Trophoblast cell (in vitro differentiated cells and primary cell): ENCODE results near the gene APBB3. TPM values are rescaled to one million over a fixed set of nuclear protein-coding genes. Genes with fewer than 3 reads are reported as not detected.

Experiments used
- DNase-seq, 2 donors: peaks; one replicate each; pipeline ENCODE4 v3.0.0-alpha.2; 2016
- H2AFZ ChIP-seq: 2 replicates; pipeline ENCODE4 v1.6.1; 2013; ENCODE audit warnings: low read length, moderate library complexity, mild to moderate bottlenecking; ENCODE audit not compliant: insufficient read depth, poor library complexity
- H2AK5ac ChIP-seq: 2 replicates; pipeline ENCODE4 v1.6.1; 2013; ENCODE audit warnings: mild to moderate bottlenecking, low read length
- H2BK120ac ChIP-seq: 2 replicates; pipeline ENCODE4 v1.6.1; 2013; ENCODE audit warnings: low read length, mild to moderate bottlenecking, moderate library complexity; ENCODE audit not compliant: insufficient read depth, poor library complexity
- H2BK12ac ChIP-seq: 2 replicates; pipeline ENCODE4 v1.6.1; 2013; ENCODE audit warnings: mild to moderate bottlenecking, low read length, moderate library complexity
- H2BK5ac ChIP-seq: 2 replicates; pipeline ENCODE4 v1.6.1; 2013; ENCODE audit warnings: low read length, low read depth, moderate library complexity, mild to moderate bottlenecking; ENCODE audit not compliant: poor library complexity
- H3K14ac ChIP-seq: 2 replicates; pipeline ENCODE4 v1.6.1; 2013; ENCODE audit warnings: mild to moderate bottlenecking, low read length
- H3K18ac ChIP-seq: 2 replicates; pipeline ENCODE4 v1.6.1; 2013; ENCODE audit warnings: mild to moderate bottlenecking, low read length
- H3K23ac ChIP-seq: 2 replicates; pipeline ENCODE4 v1.6.1; 2013; ENCODE audit warnings: low read length
- H3K27ac ChIP-seq: 2 replicates; pipeline ENCODE4 v1.5.1; 2013; ENCODE audit warnings: low read depth, mild to moderate bottlenecking, inconsistent platforms, low read length, moderate library complexity
- H3K27me3 ChIP-seq: 2 replicates; pipeline ENCODE4 v1.6.1; 2013; ENCODE audit warnings: inconsistent platforms, mild to moderate bottlenecking, low read length, moderate library complexity; ENCODE audit not compliant: insufficient read depth
- H3K36me3 ChIP-seq, 2 experiments: 1 replicate in 1 of 2; 2 replicates in 1 of 2; pipeline ENCODE4 v1.6.1; 2013; ENCODE audit warnings: low read length in 2 of 2, mild to moderate bottlenecking in 2 of 2, moderate library complexity in 1 of 2; ENCODE audit not compliant: insufficient read depth in 2 of 2, control insufficient read depth in 1 of 2
- H3K4ac ChIP-seq: 2 replicates; pipeline ENCODE4 v1.6.1; 2013; ENCODE audit warnings: low read depth, mild to moderate bottlenecking, low read length, moderate library complexity
- H3K4me1 ChIP-seq, 2 experiments: 1 replicate in 1 of 2; 2 replicates in 1 of 2; pipeline ENCODE4 v1.6.1; 2013; ENCODE audit warnings: low read length in 2 of 2, mild to moderate bottlenecking in 2 of 2, moderate library complexity in 1 of 2; ENCODE audit not compliant: insufficient read depth in 2 of 2, control insufficient read depth in 1 of 2
- H3K4me2 ChIP-seq: 2 replicates; pipeline ENCODE4 v1.6.1; 2013; ENCODE audit warnings: inconsistent platforms, mild to moderate bottlenecking, low read length, moderate library complexity
- H3K4me3 ChIP-seq: 2 replicates; pipeline ENCODE4 v1.5.1; 2013; ENCODE audit warnings: mild to moderate bottlenecking, low read depth, low read length, inconsistent platforms
- H3K79me1 ChIP-seq: one replicate; pipeline ENCODE4 v1.6.1; 2013; ENCODE audit warnings: low read length
- H3K79me2 ChIP-seq: 2 replicates; pipeline ENCODE4 v1.6.1; 2013; ENCODE audit warnings: low read length, mild to moderate bottlenecking; ENCODE audit not compliant: control insufficient read depth, insufficient read depth, poor library complexity
- H3K9ac ChIP-seq: 2 replicates; pipeline ENCODE4 v1.6.1; 2013; ENCODE audit warnings: mild to moderate bottlenecking, low read length
- H3K9me3 ChIP-seq: 2 replicates; pipeline ENCODE4 v1.6.1; 2013; ENCODE audit warnings: low read depth, mild to moderate bottlenecking, control low read depth, inconsistent platforms, low read length; ENCODE audit not compliant: insufficient read depth
- H4K12ac ChIP-seq: 2 replicates; pipeline ENCODE4 v1.6.1; 2013; ENCODE audit warnings: low read depth, mild to moderate bottlenecking, low read length, moderate library complexity
- H4K8ac ChIP-seq: 2 replicates; pipeline ENCODE4 v1.6.1; 2013; ENCODE audit warnings: low read depth, mild to moderate bottlenecking, low read length, moderate library complexity
- H4K91ac ChIP-seq: one replicate; pipeline ENCODE4 v1.6.1; 2013; ENCODE audit warnings: low read depth, mild to moderate bottlenecking, low read length, moderate library complexity
- WGBS: extraction: QIAGEN DNeasy Blood & Tissue Kit; methylation state at CpG from one replicate; pipeline ENCODE4 v1.1.7; 2013; ENCODE audit warnings: missing lambda C conversion rate; ENCODE audit not compliant: insufficient read length, insufficient coverage; ENCODE audit errors: extremely low coverage; 5-methylcytosine and 5-hydroxymethylcytosine counted together
- polyA plus RNA-seq: library from polyadenylated mRNA; stranded (reverse); fragments of 200-250 nt; gene quantifications from 2 replicates; pipeline ENCODE4 v1.2.3, GENCODE V29; 2013

Gene APBB3, protein sequence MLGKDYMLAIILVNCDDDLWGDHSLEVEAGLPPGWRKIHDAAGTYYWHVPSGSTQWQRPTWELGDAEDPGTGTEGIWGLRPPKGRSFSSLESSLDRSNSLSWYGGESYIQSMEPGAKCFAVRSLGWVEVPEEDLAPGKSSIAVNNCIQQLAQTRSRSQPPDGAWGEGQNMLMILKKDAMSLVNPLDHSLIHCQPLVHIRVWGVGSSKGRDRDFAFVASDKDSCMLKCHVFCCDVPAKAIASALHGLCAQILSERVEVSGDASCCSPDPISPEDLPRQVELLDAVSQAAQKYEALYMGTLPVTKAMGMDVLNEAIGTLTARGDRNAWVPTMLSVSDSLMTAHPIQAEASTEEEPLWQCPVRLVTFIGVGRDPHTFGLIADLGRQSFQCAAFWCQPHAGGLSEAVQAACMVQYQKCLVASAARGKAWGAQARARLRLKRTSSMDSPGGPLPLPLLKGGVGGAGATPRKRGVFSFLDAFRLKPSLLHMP
- 7.4 and 8.2 TPM in 2 replicates for polyA plus RNA-seq

GRCh38 chr5:140564196-140565023 lies at the start of gene APBB3, which contains the start of gene SLC35A4:
Gene APBB3 (minus strand): TSS chr5:140564598. CDS start chr5:140564245, 353 bp downstream.
Gene SLC35A4 (plus strand): TSS chr5:140564828. CDS start chr5:140567170, 2,342 bp downstream.
- Histone ChIP-seq H3K14ac (peak within 1 kb of the TSS; percentile 89), H3K4ac (peak within 1 kb of the TSS; percentile 67), H3K79me2 (peaks cover 10% of the 10 kb centered on the region), H3K4me1 (peaks cover 7 to 28% of the 10 kb centered on the region in 2 experiments), H2BK5ac (peak within 1 kb of the TSS; percentile 74), H2AFZ (peak within 1 kb of the TSS; percentile 93), H4K8ac (peak within 1 kb of the TSS; percentile 94), H4K12ac (peak within 1 kb of the TSS; percentile 97), H3K9me3 (no peaks in the 10 kb centered on the region), H3K79me1 (peaks cover 11% of the 10 kb centered on the region), H2AK5ac (peak within 1 kb of the TSS; percentile 51), H3K27me3 (no peaks in the 10 kb centered on the region), H3K18ac (peak within 1 kb of the TSS; percentile 85), H3K4me2 (peak within 1 kb of the TSS; percentile 85), H3K27ac (peak within 1 kb of the TSS; percentile 61), H3K4me3 (peak within 1 kb of the TSS; percentile 88), H3K9ac (peak within 1 kb of the TSS; percentile 93), H3K36me3 (peaks cover 30 to 31% of the 10 kb centered on the region in 2 experiments), H3K23ac (no peak within 1 kb of the TSS), H2BK120ac (peak within 1 kb of the TSS; percentile 67), H4K91ac (peak within 1 kb of the TSS; percentile 92), H2BK12ac (no peak within 1 kb of the TSS)
- no CpG with 5 or more reads among the region's 74 CpGs for WGBS
- DNase-seq: peak; percentile 98 to 99

DNA sequence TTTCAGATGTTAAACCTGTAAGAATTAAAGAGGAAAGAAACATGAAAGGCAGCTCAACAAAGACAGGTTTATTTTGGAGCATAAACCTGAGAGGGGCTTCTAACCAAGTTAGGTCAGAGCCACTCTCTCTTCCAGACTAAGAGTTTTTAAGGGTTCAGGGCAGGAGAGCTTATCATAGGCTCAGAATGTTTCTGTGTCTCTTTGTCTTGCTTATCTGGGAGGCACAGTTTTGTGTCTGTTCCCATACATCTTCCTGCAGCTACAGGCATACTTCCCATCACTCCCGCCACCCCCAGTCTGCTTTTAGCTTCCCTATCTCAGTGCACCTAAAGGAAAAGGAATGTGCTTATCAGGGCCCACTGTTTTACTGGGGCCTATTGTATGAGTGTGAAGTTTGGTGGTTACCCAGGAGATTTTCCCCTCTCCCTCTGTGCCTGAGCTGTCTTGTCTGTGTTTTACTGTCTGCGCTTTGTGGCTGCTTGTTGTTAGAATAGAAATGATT lies 46.7 kb upstream of the APBB3 start:
- H2AK5ac ChIP-seq: no peak overlapping the region
- no peak overlapping the region for H3K4me3 ChIP-seq
- H2AFZ ChIP-seq: no peak overlapping the region
- H3K9me3 ChIP-seq: peaks cover 7% of the 10 kb centered on the region
- no peaks in the 10 kb centered on the region for H3K79me2 ChIP-seq
- no peaks in the 10 kb centered on the region for H3K27me3 ChIP-seq
- no peak overlapping the region for H3K14ac ChIP-seq
- no CpG with 5 or more reads among the region's 2 CpGs for WGBS
- H3K4me1 ChIP-seq: no peaks in the 10 kb centered on the region
- no peaks in the 10 kb centered on the region for H3K79me1 ChIP-seq
- no peak overlapping the region for H3K9ac ChIP-seq
- no peak overlapping the region for H3K18ac ChIP-seq
- no peak overlapping the region for H4K12ac ChIP-seq
- H2BK12ac ChIP-seq: no peak overlapping the region
- H2BK120ac ChIP-seq: no peak overlapping the region
- no peaks in the 10 kb centered on the region for H3K36me3 ChIP-seq
- H3K4ac ChIP-seq: no peak overlapping the region
- no peak overlapping the region for H4K8ac ChIP-seq
- H3K23ac ChIP-seq: no peak overlapping the region
- no peak overlapping the region for H4K91ac ChIP-seq
- H3K4me2 ChIP-seq: no peak overlapping the region
- H3K27ac ChIP-seq: no peak overlapping the region
- no peak overlapping the region for H2BK5ac ChIP-seq
- DNase-seq: no peak

- Histone ChIP-seq H3K79me2 (no peaks in the 10 kb centered on the region), H4K91ac (no peak overlapping the region), H3K4me3 (no peak overlapping the region), H3K27ac (no peak overlapping the region), H2BK120ac (no peak overlapping the region), H2BK12ac (no peak overlapping the region), H2BK5ac (no peak overlapping the region), H4K12ac (no peak overlapping the region), H3K27me3 (no peaks in the 10 kb centered on the region), H3K4me1 (no peaks in the 10 kb centered on the region), H3K4me2 (no peak overlapping the region), H3K9me3 (peaks cover 7% of the 10 kb centered on the region), H4K8ac (no peak overlapping the region), H2AFZ (no peak overlapping the region), H3K23ac (no peak overlapping the region), H3K14ac (no peak overlapping the region), H3K79me1 (no peaks in the 10 kb centered on the region), H3K9ac (no peak overlapping the region), H3K4ac (no peak overlapping the region), H2AK5ac (no peak overlapping the region), H3K18ac (no peak overlapping the region), H3K36me3 (no peaks in the 10 kb centered on the region)
- no CpG with 5 or more reads among the region's 4 CpGs for WGBS
- no peak for DNase-seq
Observed at GRCh38 chr5:140609126-140609525, 44.7 kb upstream of the APBB3 start.

GRCh38 chr5:140608722-140609121 lies 44.3 kb upstream of the APBB3 start:
- no peak overlapping the region for H3K4me2 ChIP-seq
- H3K27me3 ChIP-seq: no peaks in the 10 kb centered on the region
- no peaks in the 10 kb centered on the region for H3K79me1 ChIP-seq
- H2AFZ ChIP-seq: no peak overlapping the region
- H2BK5ac ChIP-seq: no peak overlapping the region
- no peak overlapping the region for H3K27ac ChIP-seq
- H3K4me1 ChIP-seq: no peaks in the 10 kb centered on the region
- no peak overlapping the region for H4K91ac ChIP-seq
- no peak overlapping the region for H3K14ac ChIP-seq
- DNase-seq: no peak
- H3K9me3 ChIP-seq: peaks cover 7% of the 10 kb centered on the region
- no peak overlapping the region for H3K23ac ChIP-seq
- H3K18ac ChIP-seq: no peak overlapping the region
- no peak overlapping the region for H4K12ac ChIP-seq
- H2AK5ac ChIP-seq: no peak overlapping the region
- H3K9ac ChIP-seq: no peak overlapping the region
- H3K4ac ChIP-seq: no peak overlapping the region
- H3K79me2 ChIP-seq: no peaks in the 10 kb centered on the region
- H3K4me3 ChIP-seq: no peak overlapping the region
- H3K36me3 ChIP-seq: no peaks in the 10 kb centered on the region
- no peak overlapping the region for H2BK120ac ChIP-seq
- no peak overlapping the region for H2BK12ac ChIP-seq
- H4K8ac ChIP-seq: no peak overlapping the region
